HCT116 (cell line): ENCODE data around the gene LDAH. TPM values are rescaled to one million over a fixed set of nuclear protein-coding genes. Genes with fewer than 3 reads are reported as not detected.

Experiments
- ATAC-seq: fragments of 200-7000 bp; cut with Tn5 transposase; 2 replicates; pipeline ENCODE4 v1.9.1; 2020; ENCODE audit warnings: mild to moderate bottlenecking, moderate library complexity
- BruUV-seq: library from RNA; stranded (reverse); fragments of 400-500 nt; replicated peaks from 2 replicates; lab custom pipeline; 2021; lab: Mats Ljungman, UMichigan
- CTCF ChIA-PET: fragments of 300-600 bp; sonication (Branson Sonifier 250); formaldehyde crosslinking; loops from one replicate; lab custom pipeline; 2021; ENCODE audit warnings: antibody characterized with exemption; lab: Charles Lee
- POLR2A ChIA-PET: fragments of 300-600, 350-600 bp; sonication (Branson Sonifier 250); formaldehyde crosslinking; loops from one replicate; lab custom pipeline; 2021; ENCODE audit warnings: antibody characterized with exemption; lab: Charles Lee
- RAD21 ChIA-PET, 2 experiments: fragments of 300-600 bp; sonication (Branson Sonifier 250); formaldehyde crosslinking; loops; one replicate each; lab custom pipeline; 2023; ENCODE audit warnings: low total read pairs in 2 of 2; ENCODE audit not compliant: uncharacterized antibody in 2 of 2, unreplicated experiment in 2 of 2, low non-redundant PET in 1 of 2; lab: Charles Lee
- DNase-seq: peaks from one replicate; pipeline ENCODE4 v3.0.0-alpha.2; 2010; ENCODE audit warnings: low read depth, low spot score
- H2AFZ ChIP-seq: fragments of 200-600 bp; shearing (Covaris generic), sonication (generic); 2 replicates; pipeline ENCODE4 v1.6.1; 2017; ENCODE audit warnings: low read depth, mixed run types, mixed read lengths, antibody characterized with exemption, low read length; ENCODE audit not compliant: poor library complexity, severe bottlenecking
- H3K27ac ChIP-seq: 2 replicates; pipeline ENCODE4 v1.5.1; 2012; ENCODE audit warnings: low read depth, low read length
- H3K27me3 ChIP-seq: fragments of 200-600 bp; sonication (generic); 2 replicates; pipeline ENCODE4 v1.6.1; 2016; ENCODE audit warnings: mixed run types, low read length, mixed read lengths; ENCODE audit not compliant: insufficient read depth
- H3K36me3 ChIP-seq, 2 experiments: fragments of 200-500 bp in 1 of 2; fragments of 200-600 bp in 1 of 2; sonication (Bioruptor generic) in 1 of 2; sonication (generic) in 1 of 2; 2 replicates each; pipeline versions ENCODE4 v1.5.1 to v1.6.1; 2014 to 2016; ENCODE audit warnings: low read length in 2 of 2, inconsistent platforms in 1 of 2, mixed read lengths in 1 of 2, mixed run types in 1 of 2; ENCODE audit not compliant: insufficient read depth in 2 of 2, control insufficient read depth in 1 of 2
- H3K4me1 ChIP-seq, 2 experiments: fragments of 200-600 bp in 1 of 2; sonication (generic) in 1 of 2; 2 replicates each; pipeline versions ENCODE4 v1.5.1 to v1.6.1; 2012 to 2017; ENCODE audit warnings: low read length in 2 of 2, inconsistent platforms in 1 of 2, mild to moderate bottlenecking in 1 of 2, mixed read lengths in 1 of 2, mixed run types in 1 of 2, moderate library complexity in 1 of 2; ENCODE audit not compliant: insufficient read depth in 2 of 2, control insufficient read depth in 1 of 2
- H3K4me2 ChIP-seq: fragments of 200-600 bp; sonication (generic); 2 replicates; pipeline ENCODE4 v1.6.1; 2017; ENCODE audit warnings: mixed run types, low read length, mixed read lengths
- H3K4me3 ChIP-seq, 2 experiments: fragments of 200-600 bp in 1 of 2; sonication (generic) in 1 of 2; replicated peaks in 1 of 2; 2 replicates each; pipeline ENCODE4 v1.5.1; 2011 to 2016; ENCODE audit warnings: low read length in 2 of 2, control low read depth in 1 of 2, low read depth in 1 of 2, mild to moderate bottlenecking in 1 of 2, mixed read lengths in 1 of 2, mixed run types in 1 of 2
- H3K79me2 ChIP-seq: fragments of 200-600 bp; sonication (generic); 2 replicates; pipeline ENCODE4 v1.6.1; 2017; ENCODE audit warnings: mild to moderate bottlenecking, mixed run types, low read length, moderate library complexity, mixed read lengths; ENCODE audit not compliant: insufficient read depth
- H3K9ac ChIP-seq: fragments of 200-600 bp; sonication (generic); 2 replicates; pipeline ENCODE4 v1.6.1; 2016; ENCODE audit warnings: low read length, mixed read lengths
- H3K9me2 ChIP-seq: fragments of 200-600 bp; sonication (generic), shearing (Covaris generic); 2 replicates; pipeline ENCODE4 v1.6.1; 2017; ENCODE audit warnings: mixed run types, mild to moderate bottlenecking, moderate library complexity; ENCODE audit not compliant: insufficient read depth
- H3K9me3 ChIP-seq, 2 experiments: fragments of 200-500 bp in 1 of 2; fragments of 200-600 bp in 1 of 2; sonication (Bioruptor generic) in 1 of 2; sonication (generic) in 1 of 2; 2 replicates each; pipeline ENCODE4 v1.6.1; 2014 to 2017; ENCODE audit warnings: low read length in 2 of 2, mixed read lengths in 2 of 2, inconsistent platforms in 1 of 2, low read depth in 1 of 2, mild to moderate bottlenecking in 1 of 2, mixed run types in 1 of 2, moderate library complexity in 1 of 2; ENCODE audit not compliant: control insufficient read depth in 1 of 2, insufficient read depth in 1 of 2
- H4K20me1 ChIP-seq: fragments of 200-600 bp; sonication (generic), shearing (Covaris generic); 2 replicates; pipeline ENCODE4 v1.6.1; 2017; ENCODE audit warnings: mixed run types, mild to moderate bottlenecking, moderate library complexity; ENCODE audit not compliant: insufficient read depth
- ATF3 ChIP-seq: IDR thresholded peaks from 2 replicates; pipeline ENCODE4 v1.6.1; 2012
- CEBPB ChIP-seq: IDR thresholded peaks from 2 replicates; pipeline ENCODE4 v1.6.1; 2012; ENCODE audit warnings: low read depth
- CTCF ChIP-seq, 3 experiments: fragments of 200-600 bp in 1 of 3; sonication (generic) in 1 of 3; IDR thresholded peaks in 2 of 3; conservative IDR thresholded peaks in 1 of 3; 2 replicates each; pipeline ENCODE4 v1.5.1; 2012 to 2017; ENCODE audit warnings: low read depth in 2 of 3, low read length in 2 of 3, antibody characterized with exemption in 1 of 3, borderline replicate concordance in 1 of 3, control low read depth in 1 of 3, mild to moderate bottlenecking in 1 of 3, mixed read lengths in 1 of 3, mixed run types in 1 of 3, moderate library complexity in 1 of 3; ENCODE audit not compliant: insufficient read depth in 1 of 3
- EGR1 ChIP-seq: IDR thresholded peaks from 2 replicates; pipeline ENCODE4 v1.6.1; 2012; ENCODE audit warnings: low read depth
- ELF1 ChIP-seq: IDR thresholded peaks from 2 replicates; pipeline ENCODE4 v1.6.1; 2012; ENCODE audit warnings: low read depth, borderline replicate concordance
- EZH2 ChIP-seq: fragments of 200-600 bp; sonication (generic); IDR thresholded peaks from 2 replicates; pipeline ENCODE4 v1.6.1; 2017; ENCODE audit warnings: antibody characterized with exemption, mixed run types
- EZH2phosphoT487 ChIP-seq: fragments of 200-600 bp; IDR thresholded peaks from 2 replicates; pipeline ENCODE4 v1.6.1; 2018; ENCODE audit warnings: antibody characterized with exemption, borderline replicate concordance
- JUND ChIP-seq: IDR thresholded peaks from 2 replicates; pipeline ENCODE4 v1.6.1; 2012
- MAX ChIP-seq: IDR thresholded peaks from 2 replicates; pipeline ENCODE4 v1.6.1; 2012
- POLR2A ChIP-seq: IDR thresholded peaks from 2 replicates; pipeline ENCODE4 v1.7.0; 2011; ENCODE audit warnings: borderline replicate concordance; ENCODE audit not compliant: insufficient read depth, insufficient read length; ENCODE audit errors: extremely low read depth
- POLR2AphosphoS5 ChIP-seq: IDR thresholded peaks from 2 replicates; pipeline ENCODE4 v1.6.1; 2011; ENCODE audit warnings: mild to moderate bottlenecking, low read depth, low read length, moderate library complexity
- SP1 ChIP-seq: IDR thresholded peaks from 2 replicates; pipeline ENCODE4 v1.6.1; 2012; ENCODE audit warnings: low read depth
- SRF ChIP-seq: IDR thresholded peaks from 2 replicates; pipeline ENCODE4 v1.6.1; 2012; ENCODE audit warnings: low read depth
- TCF7L2 ChIP-seq: IDR thresholded peaks from 2 replicates; pipeline ENCODE4 v1.7.0; 2011; ENCODE audit warnings: borderline replicate concordance, inconsistent platforms; ENCODE audit not compliant: insufficient read depth, insufficient read length; ENCODE audit errors: extremely low read depth
- YY1 ChIP-seq: IDR thresholded peaks from 2 replicates; pipeline ENCODE4 v1.6.1; 2011; ENCODE audit warnings: low read length, low read depth, moderate library complexity, mild to moderate bottlenecking; ENCODE audit not compliant: insufficient replicate concordance; ENCODE audit errors: extremely low read depth
- ZBTB33 ChIP-seq: IDR thresholded peaks from 2 replicates; pipeline ENCODE4 v1.6.1; 2011; ENCODE audit warnings: mild to moderate bottlenecking, low read length, moderate library complexity; ENCODE audit not compliant: insufficient replicate concordance; ENCODE audit errors: extremely low read depth
- ZFX ChIP-seq: fragments of 450-650 bp; IDR thresholded peaks from 2 replicates; pipeline ENCODE4 v1.6.1; 2017
- ZNF274 ChIP-seq: fragments of 200-500 bp; sonication (Bioruptor generic); IDR thresholded peaks from 2 replicates; pipeline ENCODE4 v1.6.1; 2014; ENCODE audit warnings: mild to moderate bottlenecking, low read depth, low read length, inconsistent platforms
- intact Hi-C: fragments of 100-400 bp; cut with micrococcal nuclease; formaldehyde crosslinking; loops from 2 replicates; pipeline ENCODE4 v1.10.0; 2022
- total RNA-seq: library from RNA; stranded (reverse); gene quantifications from one replicate; pipeline ENCODE4 v1.2.1, GENCODE V29; 2021; ENCODE audit not compliant: unreplicated experiment
- TF ChIP-seq, protein P1 (sequence below): IDR thresholded peaks from 2 replicates; pipeline ENCODE4 v1.6.1; 2012; ENCODE audit warnings: low read depth

LDAH gene
- total RNA-seq, 1 experiment from 2014 or later = 25.7 TPM

DNA sequence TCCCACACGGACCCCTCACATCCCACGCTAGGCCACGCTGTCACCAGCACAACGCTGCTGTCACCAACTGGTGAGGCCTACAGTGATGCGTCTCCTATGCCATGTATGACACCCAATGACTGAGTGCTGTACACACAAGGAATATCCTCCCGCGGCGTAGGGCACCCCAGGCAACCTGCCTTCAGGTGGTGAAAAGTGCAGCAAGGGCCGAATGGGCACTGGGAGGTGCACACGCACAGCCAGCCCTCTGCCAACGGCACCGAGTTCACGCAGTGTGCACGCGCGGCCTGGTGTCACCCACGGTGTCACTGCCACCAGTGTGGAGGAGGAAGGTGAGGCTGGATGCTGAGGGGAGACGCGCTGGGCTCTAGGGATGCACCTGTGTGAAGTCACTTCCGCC, 176.5 kb downstream of the LDAH start:
- POLR2A ChIA-PET = interaction anchor here (0.6 to 1.0 kb wide), 2 partner anchors 199 to 204 kb away, joined by 3 read pairs; partner anchors contain the start of gene RHOB
- Histone ChIP-seq H3K4me1 (peaks cover 2 to 15% of the 10 kb centered on the region in 2 experiments), H3K4me3 (no peak overlapping the region), H3K27ac (no peak overlapping the region), H3K27me3 (no peaks in the 10 kb centered on the region), H3K9me2 (no peaks in the 10 kb centered on the region)
- no peak for ATAC-seq
- no TSS peak for BruUV-seq
- TF ChIP-seq CTCF (IDR thresholded peaks at IDR 0.05 in 2 of 3, conservative IDR thresholded peaks at IDR 0.05 in 1 of 3; ENCODE audit: borderline replicate concordance in 1 of 3, insufficient read depth in 1 of 3, low read depth in 2 of 3, low read length in 2 of 3) (no peak), YY1 (no peak), JUND (no peak), SRF (no peak), SP1 (no peak), MAX (no peak), TCF7L2 (no peak), ZBTB33 (no peak), ELF1 (no peak), ATF3 (no peak), EGR1 (no peak), CEBPB (no peak), POLR2A (no peak), ZNF274 (no peak), EZH2 (no peak), POLR2AphosphoS5 (no peak), EZH2phosphoT487 (no peak), ZFX (no peak)
- TF ChIP-seq, protein P1, sequence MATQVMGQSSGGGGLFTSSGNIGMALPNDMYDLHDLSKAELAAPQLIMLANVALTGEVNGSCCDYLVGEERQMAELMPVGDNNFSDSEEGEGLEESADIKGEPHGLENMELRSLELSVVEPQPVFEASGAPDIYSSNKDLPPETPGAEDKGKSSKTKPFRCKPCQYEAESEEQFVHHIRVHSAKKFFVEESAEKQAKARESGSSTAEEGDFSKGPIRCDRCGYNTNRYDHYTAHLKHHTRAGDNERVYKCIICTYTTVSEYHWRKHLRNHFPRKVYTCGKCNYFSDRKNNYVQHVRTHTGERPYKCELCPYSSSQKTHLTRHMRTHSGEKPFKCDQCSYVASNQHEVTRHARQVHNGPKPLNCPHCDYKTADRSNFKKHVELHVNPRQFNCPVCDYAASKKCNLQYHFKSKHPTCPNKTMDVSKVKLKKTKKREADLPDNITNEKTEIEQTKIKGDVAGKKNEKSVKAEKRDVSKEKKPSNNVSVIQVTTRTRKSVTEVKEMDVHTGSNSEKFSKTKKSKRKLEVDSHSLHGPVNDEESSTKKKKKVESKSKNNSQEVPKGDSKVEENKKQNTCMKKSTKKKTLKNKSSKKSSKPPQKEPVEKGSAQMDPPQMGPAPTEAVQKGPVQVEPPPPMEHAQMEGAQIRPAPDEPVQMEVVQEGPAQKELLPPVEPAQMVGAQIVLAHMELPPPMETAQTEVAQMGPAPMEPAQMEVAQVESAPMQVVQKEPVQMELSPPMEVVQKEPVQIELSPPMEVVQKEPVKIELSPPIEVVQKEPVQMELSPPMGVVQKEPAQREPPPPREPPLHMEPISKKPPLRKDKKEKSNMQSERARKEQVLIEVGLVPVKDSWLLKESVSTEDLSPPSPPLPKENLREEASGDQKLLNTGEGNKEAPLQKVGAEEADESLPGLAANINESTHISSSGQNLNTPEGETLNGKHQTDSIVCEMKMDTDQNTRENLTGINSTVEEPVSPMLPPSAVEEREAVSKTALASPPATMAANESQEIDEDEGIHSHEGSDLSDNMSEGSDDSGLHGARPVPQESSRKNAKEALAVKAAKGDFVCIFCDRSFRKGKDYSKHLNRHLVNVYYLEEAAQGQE = no peak
- TF ChIP-seq, all 23 proteins: peak for 0
- RAD21 ChIA-PET = no interaction called here
- H2AFZ ChIP-seq = no peak overlapping the region
- no peaks in the 10 kb centered on the region for H3K9me3 ChIP-seq
- H3K36me3 ChIP-seq = peaks cover 0 to 3% of the 10 kb centered on the region in 2 experiments; a peak in 1 of 4 replicates
- H4K20me1 ChIP-seq = no peaks in the 10 kb centered on the region
- intact Hi-C loops = no loop called here
- CTCF ChIA-PET = no interaction called here
- no peak overlapping the region for H3K9ac ChIP-seq
- H3K4me2 ChIP-seq = no peak overlapping the region
- DNase-seq = no peak
- H3K79me2 ChIP-seq = no peaks in the 10 kb centered on the region
